MG63 (cell line): ENCODE results near the gene PTPRT. TPM values are rescaled to one million over a fixed set of nuclear protein-coding genes. Genes with fewer than 3 reads are reported as not detected.

Experiments
- DNase-seq: peaks from one replicate; pipeline ENCODE4 v3.0.0-alpha.2; 2020
- H3K27me3 ChIP-seq: fragments of 250-450 bp; sonication (Bioruptor Pico); 2 replicates; pipeline ENCODE4 v1.5.1; 2020; ENCODE audit warnings: mild to moderate bottlenecking, moderate library complexity
- H3K36me3 ChIP-seq: fragments of 250-450 bp; sonication (Bioruptor Pico); 2 replicates; pipeline ENCODE4 v1.5.1; 2020; ENCODE audit warnings: mild to moderate bottlenecking, moderate library complexity
- H3K4me3 ChIP-seq: fragments of 250-450 bp; sonication (Bioruptor Pico); 2 replicates; pipeline ENCODE4 v1.5.1; 2020; ENCODE audit warnings: mild to moderate bottlenecking, moderate library complexity
- H3K9me3 ChIP-seq: fragments of 250-450 bp; sonication (Bioruptor Pico); 2 replicates; pipeline ENCODE4 v1.5.1; 2020; ENCODE audit warnings: mild to moderate bottlenecking, moderate library complexity
- total RNA-seq: library from RNA; depleted of rRNA; stranded (reverse); fragments of >200 nt; shearing (Covaris generic); gene quantifications from 2 replicates; pipeline ENCODE4 v1.2.3, GENCODE V29; 2014; ENCODE audit warnings: low replicate concordance

PTPRT gene
- total RNA-seq, 1 experiment from 2014 or later: not detected

DNA sequence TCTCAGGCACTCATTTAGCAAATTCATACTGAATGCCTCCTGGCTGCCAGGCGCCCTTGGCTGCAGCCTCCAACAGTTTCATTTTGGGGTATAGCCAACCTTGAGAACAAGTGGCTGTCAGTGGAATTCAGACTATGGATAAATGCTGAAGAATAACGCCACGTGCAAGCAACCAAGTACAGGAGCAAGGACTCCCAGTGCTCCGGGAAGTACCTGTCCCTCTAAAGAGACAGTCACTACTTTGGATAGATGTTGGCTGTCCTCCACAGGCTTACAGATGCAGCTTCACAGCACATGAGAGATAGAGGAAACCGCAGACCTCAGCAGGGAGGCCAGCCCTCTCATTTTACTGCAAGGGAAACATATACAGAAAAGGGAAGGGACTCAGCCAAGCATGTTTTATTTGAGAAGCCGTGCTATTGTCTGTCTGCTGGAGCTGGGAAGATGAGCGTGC is 658.2 kb downstream of the PTPRT start:
- DNase-seq: peak; percentile 1
- H3K9me3 ChIP-seq: no peaks in the 10 kb centered on the region
- H3K27me3 ChIP-seq: no peaks in the 10 kb centered on the region
- H3K36me3 ChIP-seq: no peaks in the 10 kb centered on the region
- H3K4me3 ChIP-seq: no peak overlapping the region

DNA sequence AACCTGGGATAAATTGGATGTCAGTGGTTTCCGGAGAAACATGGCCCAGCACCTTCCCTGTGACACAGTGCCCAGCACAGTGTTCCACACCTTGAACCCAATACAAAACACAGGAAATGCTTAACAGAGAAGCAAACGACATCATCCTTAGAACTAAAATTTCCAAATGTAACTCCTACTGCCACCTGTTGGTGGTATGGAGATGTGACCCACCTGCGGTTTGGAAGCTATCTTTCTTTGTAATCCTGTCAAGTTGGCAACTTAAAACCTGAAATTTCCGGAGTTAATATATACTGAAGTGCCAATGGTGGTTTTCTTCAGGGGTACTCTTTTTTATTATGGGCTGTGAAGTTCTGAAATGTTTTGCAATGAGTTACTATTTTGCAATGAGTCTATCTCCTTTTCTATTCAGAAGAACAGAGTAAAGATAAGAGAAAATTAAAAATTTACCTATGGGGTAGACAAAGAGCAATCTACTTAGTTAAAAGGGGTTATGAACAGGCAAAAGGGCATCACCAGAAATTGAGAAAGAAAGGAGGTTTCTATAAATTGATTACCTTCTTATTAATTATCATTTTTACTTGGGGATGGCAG is 658.8 kb downstream of the PTPRT start:
- no peak for DNase-seq
- Histone ChIP-seq H3K36me3 (no peaks in the 10 kb centered on the region), H3K9me3 (no peaks in the 10 kb centered on the region), H3K27me3 (no peaks in the 10 kb centered on the region), H3K4me3 (no peak overlapping the region)

DNA sequence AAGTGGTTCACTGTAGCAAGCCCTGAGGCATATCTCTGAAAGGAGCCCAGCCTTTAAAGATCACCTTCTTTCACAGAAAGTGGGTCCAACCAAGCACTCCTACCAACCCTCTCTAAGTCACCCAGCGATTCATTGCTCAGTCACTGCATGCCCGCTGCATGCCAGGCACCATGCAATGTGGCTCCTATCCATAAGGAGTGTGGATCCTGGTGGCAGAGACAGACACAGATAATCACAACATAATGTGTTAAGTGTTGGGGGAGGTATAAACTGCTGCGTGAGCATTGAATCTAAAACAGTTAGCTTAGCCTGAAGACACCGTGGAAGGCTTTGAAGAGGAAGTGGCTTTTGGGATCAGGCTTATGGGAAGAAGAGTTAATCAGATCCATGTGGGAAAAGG is 659.5 kb downstream of the PTPRT start:
- Histone ChIP-seq H3K27me3 (no peaks in the 10 kb centered on the region), H3K9me3 (no peaks in the 10 kb centered on the region), H3K4me3 (no peak overlapping the region), H3K36me3 (no peaks in the 10 kb centered on the region)
- DNase-seq: no peak

DNA sequence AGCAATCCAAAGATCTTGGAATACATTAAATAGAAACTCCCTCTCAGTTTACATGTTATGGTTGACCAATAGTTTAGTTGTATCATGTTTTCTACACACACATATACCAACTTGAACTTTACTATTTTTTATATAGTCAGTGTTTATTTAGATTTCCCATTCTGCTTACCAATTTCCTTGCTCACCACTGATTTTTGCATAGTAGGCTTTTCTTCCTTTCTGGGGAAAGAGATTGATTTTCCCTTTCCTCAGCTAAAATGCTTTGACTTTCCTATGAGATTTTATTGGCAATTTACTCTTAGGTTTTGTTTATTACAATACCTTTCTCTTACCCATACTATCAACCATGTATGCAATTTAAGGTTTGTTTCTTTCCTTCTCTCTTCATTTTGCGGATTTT is 665.6 kb downstream of the PTPRT start:
- DNase-seq: no peak
- no peaks in the 10 kb centered on the region for H3K9me3 ChIP-seq
- no peaks in the 10 kb centered on the region for H3K27me3 ChIP-seq

DNA sequence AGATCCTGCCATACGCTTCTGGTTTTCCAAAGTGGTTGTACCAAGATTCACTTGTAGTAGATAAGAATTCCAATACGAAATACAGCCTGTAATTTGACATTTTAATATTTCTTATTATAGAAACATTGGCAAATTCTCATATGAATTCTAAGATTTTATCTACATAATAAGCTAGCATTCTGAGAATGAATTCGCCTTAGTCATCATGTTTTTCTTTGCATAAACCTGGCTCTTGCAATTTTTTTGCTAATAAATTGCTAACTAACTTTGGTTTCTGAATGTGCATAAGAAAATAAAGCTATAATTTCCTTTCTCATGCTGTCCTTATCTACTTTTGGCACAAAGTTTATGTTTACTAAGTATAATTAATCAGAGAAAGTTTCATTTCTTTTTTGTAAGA is 673.0 kb downstream of the PTPRT start:
- Histone ChIP-seq H3K4me3 (no peak overlapping the region), H3K27me3 (0 out of 2 replicates have a peak, but pooled peaks cover 3% of the 10 kb centered on the region), H3K36me3 (no peaks in the 10 kb centered on the region)

More for the DNA sequence above, 665.6 kb downstream of the PTPRT start:
- Histone ChIP-seq H3K36me3 (no peaks in the 10 kb centered on the region), H3K4me3 (no peak overlapping the region)

DNA sequence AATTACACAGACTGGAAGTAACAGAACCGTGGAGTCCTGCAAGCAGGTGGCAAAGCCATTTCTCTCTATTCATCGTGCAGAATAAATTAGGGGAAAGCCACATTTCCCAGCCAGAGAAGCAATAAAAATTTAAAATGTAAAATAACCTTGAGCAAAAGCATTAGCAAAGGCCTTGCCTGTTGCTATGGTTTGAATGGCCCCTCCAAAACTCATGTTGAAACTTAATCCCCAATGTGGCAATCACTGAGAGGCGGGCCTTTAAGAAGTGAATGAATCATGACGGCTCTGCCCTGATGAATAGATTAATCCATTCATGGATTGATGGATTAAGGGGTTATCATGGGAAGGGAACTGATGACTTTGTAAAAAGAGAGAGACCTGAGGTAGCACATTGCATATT is 679.0 kb downstream of the PTPRT start:
- no peaks in the 10 kb centered on the region for H3K9me3 ChIP-seq
- H3K4me3 ChIP-seq: no peak overlapping the region
- H3K36me3 ChIP-seq: no peaks in the 10 kb centered on the region
- no peak for DNase-seq
- 0 out of 2 replicates have a peak, but pooled peaks cover 3% of the 10 kb centered on the region for H3K27me3 ChIP-seq

More for the DNA sequence above, 673.0 kb downstream of the PTPRT start:
- no peak for DNase-seq
- H3K9me3 ChIP-seq: no peaks in the 10 kb centered on the region

DNA sequence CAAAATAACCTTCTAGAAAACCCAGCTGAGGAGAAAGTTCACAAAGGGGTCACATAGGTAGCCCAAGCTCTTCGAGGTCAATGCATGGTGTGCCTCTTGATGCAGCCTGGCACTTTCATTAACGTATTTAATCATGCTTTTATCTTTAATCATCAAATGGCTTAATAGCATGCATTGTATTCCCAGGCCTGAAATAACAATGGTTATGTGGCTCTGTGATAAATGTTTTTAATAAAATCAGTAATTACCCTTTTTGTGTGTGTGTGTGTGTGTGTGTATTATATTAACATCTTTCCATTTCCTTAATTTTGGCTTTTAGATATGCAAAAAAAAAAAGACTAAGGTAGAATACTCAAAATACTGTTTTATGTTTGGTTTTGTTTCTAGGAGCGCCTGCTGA is 681.8 kb downstream of the PTPRT start:
- Histone ChIP-seq H3K36me3 (no peaks in the 10 kb centered on the region), H3K9me3 (no peaks in the 10 kb centered on the region), H3K27me3 (no peaks in the 10 kb centered on the region), H3K4me3 (no peak overlapping the region)
- DNase-seq: no peak

DNA sequence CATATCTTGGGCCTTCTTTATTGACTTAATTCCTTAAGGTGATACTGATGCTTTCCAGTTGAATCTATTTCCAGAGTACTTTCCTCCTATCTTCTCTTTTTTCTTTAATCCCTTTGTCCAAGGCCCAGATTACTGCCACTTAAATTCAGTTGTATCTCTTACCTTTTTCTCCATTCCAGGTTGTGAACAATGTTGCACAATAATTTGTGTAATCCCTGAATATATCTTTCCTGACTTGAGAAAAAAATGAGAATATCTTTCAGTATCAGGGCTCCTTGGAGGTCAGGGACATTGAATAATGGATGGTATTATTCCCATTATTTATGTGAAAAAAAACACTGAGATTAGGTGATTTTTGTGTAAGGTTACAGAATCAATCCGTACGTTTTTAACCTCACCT is 683.3 kb downstream of the PTPRT start:
- Histone ChIP-seq H3K36me3 (no peaks in the 10 kb centered on the region), H3K9me3 (no peaks in the 10 kb centered on the region), H3K4me3 (no peak overlapping the region), H3K27me3 (no peaks in the 10 kb centered on the region)
- DNase-seq: no peak

DNA sequence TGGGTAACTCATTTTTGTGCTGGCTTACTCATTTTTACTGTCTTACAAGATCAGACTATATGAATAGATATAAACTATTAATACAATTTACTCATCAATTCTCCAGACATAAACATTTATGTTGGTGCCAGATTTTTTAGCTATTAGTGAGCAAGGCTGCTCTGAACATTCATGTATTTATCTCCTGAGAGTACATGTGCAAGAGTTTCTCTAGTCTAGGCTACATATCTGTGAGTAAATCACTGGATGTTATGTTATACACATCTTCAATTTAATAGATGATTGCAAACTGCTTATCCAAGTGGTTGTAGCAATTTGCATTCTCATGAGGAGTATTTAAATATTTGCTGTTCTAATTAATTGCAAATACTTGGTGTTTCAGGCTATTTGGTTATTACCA is 687.1 kb downstream of the PTPRT start:
- no peak for DNase-seq
- no peaks in the 10 kb centered on the region for H3K27me3 ChIP-seq
- no peaks in the 10 kb centered on the region for H3K36me3 ChIP-seq
- H3K9me3 ChIP-seq: no peaks in the 10 kb centered on the region
- H3K4me3 ChIP-seq: no peak overlapping the region

DNA sequence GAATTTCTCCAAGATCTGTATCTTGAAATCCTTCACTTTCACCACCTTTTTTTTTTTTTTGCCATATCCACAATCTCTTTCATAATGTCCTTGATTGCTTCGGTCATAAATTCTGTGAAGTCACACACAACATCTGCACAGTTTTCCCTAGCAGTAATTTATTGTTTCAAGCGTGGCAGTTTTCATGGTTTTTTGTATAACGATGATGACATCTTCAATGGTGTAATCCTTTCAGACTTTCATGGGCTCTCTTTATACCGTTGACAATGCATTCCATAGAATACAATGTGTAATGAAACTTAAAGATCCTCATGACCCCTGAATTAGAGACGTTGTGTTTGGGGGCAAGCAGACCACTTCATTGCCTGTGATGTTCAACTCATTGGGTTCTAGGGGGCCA is 693.1 kb downstream of the PTPRT start:
- H3K27me3 ChIP-seq: no peaks in the 10 kb centered on the region
- no peak for DNase-seq
- no peaks in the 10 kb centered on the region for H3K9me3 ChIP-seq
- H3K36me3 ChIP-seq: no peaks in the 10 kb centered on the region
- H3K4me3 ChIP-seq: no peak overlapping the region

DNA sequence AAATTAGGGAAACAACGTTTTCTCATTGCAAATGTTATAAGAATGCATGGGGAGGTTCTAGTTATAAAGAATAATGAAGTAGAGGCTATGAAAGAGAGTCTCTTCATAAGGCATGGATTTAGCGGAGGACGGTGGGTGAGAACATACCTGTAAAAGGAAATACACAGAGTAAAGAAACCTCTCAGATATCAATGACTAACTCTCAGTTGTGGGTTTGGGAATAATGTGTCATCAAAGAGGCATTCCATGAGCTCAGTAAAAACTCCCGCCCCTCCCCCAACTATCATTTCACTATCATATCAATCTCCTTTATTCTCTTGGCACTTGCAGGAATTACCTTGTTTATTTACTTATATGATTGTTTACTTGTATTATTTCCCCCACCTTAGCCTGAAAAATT is 695.4 kb downstream of the PTPRT start:
- no peaks in the 10 kb centered on the region for H3K27me3 ChIP-seq
- no peak for DNase-seq
- no peaks in the 10 kb centered on the region for H3K36me3 ChIP-seq
- H3K9me3 ChIP-seq: no peaks in the 10 kb centered on the region
- no peak overlapping the region for H3K4me3 ChIP-seq

DNA sequence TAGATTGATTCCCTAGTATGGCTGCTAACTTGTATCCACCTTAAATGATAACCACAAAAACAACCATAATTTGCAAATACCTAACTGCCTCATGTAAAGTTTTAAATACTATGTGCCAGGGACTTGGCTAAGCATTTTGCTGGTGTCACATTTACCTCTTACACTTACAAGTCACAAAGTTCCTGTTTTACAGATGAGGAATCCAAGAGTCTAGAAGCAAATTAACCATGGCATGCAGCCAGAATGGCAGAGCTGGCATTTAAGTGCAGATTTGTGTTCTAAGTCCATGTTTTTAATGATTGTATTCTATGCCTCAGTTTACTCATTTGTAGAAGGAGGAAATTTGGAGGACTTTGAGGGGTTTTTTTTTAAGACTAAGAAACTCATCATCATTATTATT is 696.7 kb downstream of the PTPRT start:
- no peaks in the 10 kb centered on the region for H3K9me3 ChIP-seq
- DNase-seq: no peak
- H3K4me3 ChIP-seq: no peak overlapping the region
- no peaks in the 10 kb centered on the region for H3K36me3 ChIP-seq
- no peaks in the 10 kb centered on the region for H3K27me3 ChIP-seq

DNA sequence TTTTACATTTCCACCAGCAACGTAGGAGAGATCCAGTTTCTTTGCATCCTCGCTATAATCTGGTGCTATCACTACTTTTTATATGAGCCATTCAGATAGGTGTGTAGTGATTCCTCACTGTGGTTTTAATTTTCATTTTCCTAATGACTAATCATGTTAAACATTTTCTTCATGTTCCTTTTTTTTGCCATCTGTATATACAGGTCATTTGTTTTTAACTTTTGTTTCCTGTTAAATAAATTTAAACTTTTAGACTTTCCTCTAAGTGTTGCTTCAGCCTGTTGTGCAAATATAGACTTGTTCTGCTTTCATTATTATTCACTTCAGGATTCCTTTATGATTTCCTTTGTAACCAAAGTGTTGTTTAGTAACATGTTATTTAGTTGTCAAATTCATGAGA is 697.4 kb downstream of the PTPRT start:
- Histone ChIP-seq H3K27me3 (no peaks in the 10 kb centered on the region), H3K9me3 (no peaks in the 10 kb centered on the region), H3K36me3 (no peaks in the 10 kb centered on the region), H3K4me3 (no peak overlapping the region)
- no peak for DNase-seq

DNA sequence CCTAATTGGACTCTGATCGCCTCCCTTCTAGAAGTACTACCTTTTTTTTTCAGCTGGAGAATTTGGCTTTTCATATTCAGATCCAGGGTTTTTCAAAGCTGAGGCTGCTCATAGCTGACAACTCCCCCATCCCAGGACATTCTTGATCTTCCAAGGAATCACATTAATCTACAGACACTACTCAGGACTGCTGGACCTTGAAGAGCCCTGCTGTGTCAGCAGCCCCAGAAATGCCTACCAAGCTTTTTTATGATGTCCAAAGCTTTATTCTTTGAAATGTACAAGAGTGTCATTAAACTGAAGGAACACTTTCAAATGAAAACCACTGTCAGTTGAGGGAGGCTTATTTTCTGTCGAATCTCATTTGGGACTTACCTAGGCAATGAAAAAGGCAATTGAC is 704.1 kb downstream of the PTPRT start:
- Histone ChIP-seq H3K9me3 (no peaks in the 10 kb centered on the region), H3K36me3 (no peaks in the 10 kb centered on the region), H3K27me3 (no peaks in the 10 kb centered on the region), H3K4me3 (no peak overlapping the region)
- no peak for DNase-seq

DNA sequence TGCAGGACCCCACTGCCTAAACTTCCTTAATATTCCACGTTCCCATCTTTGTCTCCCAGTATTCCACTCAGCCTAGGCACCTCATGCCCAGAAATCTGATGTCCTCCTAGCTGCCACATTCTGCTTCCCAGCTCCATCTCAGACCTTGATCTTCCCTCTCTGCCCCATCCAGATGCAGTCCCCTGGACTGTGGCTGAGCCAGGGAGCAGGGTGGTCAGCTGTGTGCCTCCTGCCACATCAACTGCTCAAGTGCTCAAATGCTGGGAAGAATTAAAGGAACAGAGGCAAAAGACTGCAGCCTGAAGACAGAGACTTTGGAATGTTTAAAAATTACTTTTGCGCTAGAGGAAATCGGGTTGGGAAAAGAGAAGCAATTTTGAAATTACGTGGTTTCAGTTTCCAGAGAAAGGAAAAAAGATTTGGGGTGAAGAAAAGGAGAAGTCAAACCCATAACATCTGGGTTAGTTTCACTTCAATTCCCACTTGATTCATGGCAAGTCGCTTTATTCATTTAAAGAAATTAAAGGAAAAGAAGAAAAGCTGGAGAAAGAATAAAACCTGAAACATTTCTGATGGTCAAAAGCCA is 704.8 kb downstream of the PTPRT start:
- Histone ChIP-seq H3K9me3 (no peaks in the 10 kb centered on the region), H3K36me3 (no peaks in the 10 kb centered on the region), H3K4me3 (no peak overlapping the region), H3K27me3 (no peaks in the 10 kb centered on the region)
- no peak for DNase-seq

DNA sequence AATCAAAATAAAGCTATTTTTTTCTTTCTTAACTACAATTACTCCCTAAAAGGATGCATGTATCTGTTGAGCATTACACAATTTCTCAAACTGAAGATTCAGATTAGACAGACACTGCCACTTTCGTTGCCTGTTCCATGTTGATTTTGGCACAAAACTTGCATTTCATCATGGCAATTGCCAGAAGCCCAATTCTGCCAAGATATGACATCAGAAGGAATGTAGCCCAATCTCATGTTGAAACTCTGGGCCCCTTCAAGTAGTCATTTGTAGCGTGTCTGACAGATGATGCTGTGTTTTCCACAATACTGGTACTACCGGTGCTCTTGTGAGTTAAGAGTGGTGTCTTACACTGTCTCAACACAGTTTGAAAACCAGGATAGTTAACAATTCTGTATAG is 705.4 kb downstream of the PTPRT start:
- Histone ChIP-seq H3K27me3 (no peaks in the 10 kb centered on the region), H3K4me3 (no peak overlapping the region), H3K36me3 (no peaks in the 10 kb centered on the region), H3K9me3 (no peaks in the 10 kb centered on the region)
- DNase-seq: peak; percentile 6

DNA sequence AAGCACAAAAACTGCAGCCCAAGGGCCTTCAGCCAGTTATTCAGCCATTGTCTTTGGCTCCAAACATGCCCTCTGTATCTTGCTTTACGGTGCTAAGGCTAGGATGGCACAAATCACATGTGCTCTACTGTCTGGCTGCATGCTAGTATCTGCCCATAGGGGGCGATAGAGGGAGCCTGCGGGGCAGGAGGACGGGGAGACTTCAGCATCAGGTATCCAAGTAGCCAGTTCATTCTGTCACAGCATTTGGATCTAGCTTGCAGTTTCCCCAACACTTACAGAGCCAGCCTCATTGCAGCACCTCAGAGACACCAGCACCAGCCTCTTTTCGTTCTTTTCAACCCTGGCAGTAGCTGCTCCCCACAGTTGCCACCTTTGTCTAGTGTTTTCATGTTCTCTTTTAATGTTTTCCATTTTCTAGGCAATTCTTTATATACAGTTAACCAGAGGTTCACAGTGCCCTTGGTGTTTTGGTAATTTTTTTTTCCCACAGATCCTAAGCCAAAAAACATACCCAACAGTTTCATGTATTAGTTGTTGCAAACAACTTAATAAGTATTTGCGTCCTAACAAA is 705.9 kb downstream of the PTPRT start:
- Histone ChIP-seq H3K4me3 (no peak overlapping the region), H3K27me3 (no peaks in the 10 kb centered on the region; the same call in 1 of the 2 replicates), H3K36me3 (no peaks in the 10 kb centered on the region), H3K9me3 (no peaks in the 10 kb centered on the region)
- DNase-seq: peak; percentile 24

DNA sequence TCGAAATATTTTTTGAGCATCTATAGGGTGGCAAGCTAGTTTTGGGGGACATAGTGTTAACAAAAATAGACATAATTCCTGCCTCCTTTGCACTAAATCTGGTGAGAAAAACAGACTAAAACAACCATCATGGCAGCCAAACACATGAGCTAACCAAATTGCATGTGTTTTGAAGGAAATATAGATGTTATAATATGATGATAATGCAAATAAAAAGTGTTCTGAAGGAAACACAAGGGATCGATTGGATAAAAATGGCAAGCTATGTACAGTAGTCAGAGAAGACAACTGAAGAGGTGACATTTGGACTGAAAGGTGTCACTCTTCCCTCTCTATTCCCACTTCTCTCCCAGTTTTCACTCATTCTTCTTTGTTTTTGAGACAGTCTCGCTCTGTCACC is 706.9 kb downstream of the PTPRT start:
- Histone ChIP-seq H3K9me3 (no peaks in the 10 kb centered on the region), H3K27me3 (no peaks in the 10 kb centered on the region; the same call in 1 of the 2 replicates), H3K36me3 (no peaks in the 10 kb centered on the region), H3K4me3 (no peak overlapping the region)
- no peak for DNase-seq
